HuH-7.5 (cell line): ENCODE data around the gene GALNT9.
"Not testable (repeated sequence)": the region's sequence is repeated elsewhere in the genome, so short reads cannot be mapped to it uniquely, and the experiment has no call there.

Experiments used
- DNase-seq: peaks from one replicate; pipeline ENCODE4 v3.0.0; 2011; ENCODE audit warnings: low spot score

The GALNT9 gene

DNA sequence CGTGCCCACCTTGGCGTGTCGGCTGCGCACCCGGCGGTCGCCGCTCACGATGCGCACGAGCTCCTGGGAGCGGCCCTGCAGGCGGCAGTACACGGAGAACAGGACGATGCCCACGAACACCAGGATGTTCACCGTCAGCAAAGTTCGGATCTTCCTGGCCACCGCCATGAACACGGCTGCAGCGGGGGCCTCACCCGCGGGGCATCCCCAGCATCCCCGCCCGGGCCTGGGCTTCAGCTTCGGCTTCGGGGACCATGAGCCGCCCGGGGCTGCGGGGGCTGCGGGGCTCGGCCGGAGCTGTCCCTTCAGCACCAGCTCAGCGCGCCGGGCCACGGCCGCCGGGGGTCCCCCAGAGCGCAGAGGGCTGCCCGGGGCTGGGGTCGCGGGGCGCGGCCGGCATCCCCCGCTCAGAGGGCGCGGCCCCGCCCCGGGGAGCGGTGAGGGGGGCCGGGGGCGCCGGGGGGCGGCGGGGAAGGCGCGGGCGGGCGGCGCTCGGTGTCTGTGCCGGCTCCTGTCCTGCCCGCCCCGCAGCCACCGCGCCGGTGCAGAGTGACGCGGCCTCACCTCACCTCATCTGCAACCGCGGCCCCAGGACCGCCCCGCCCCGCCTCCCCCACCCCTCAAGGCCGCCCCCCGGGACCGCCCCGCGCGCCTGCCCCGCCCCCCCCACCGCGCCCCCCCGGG is at the start of gene GALNT9:
GALNT9 (minus strand) TSS at position 554 of the 684 bp plus-strand sequence; CDS start at position 168, 386 bp downstream.
- DNase-seq, result no peak

DNA sequence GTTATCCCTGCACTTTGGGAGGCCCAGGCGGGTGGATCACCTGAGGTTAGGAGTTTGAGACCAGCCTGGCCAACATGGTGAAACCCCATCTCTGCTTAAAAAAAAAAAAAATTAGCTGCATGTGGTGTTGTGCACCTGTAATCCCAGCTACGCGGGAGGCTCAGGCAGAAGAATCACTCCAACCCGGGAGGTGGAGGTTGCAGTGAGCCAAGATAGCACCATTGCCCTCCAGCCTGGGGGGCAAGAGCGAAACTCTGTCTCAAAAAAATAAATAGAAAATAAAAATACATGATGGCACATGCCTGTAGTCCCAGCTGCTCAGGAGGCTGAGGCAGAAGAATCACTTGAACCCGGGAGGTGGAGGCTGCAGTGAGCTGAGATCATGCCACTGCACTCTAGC is 49.7 kb upstream of the GALNT9 start:
- not testable (repeated sequence) for DNase-seq

DNA sequence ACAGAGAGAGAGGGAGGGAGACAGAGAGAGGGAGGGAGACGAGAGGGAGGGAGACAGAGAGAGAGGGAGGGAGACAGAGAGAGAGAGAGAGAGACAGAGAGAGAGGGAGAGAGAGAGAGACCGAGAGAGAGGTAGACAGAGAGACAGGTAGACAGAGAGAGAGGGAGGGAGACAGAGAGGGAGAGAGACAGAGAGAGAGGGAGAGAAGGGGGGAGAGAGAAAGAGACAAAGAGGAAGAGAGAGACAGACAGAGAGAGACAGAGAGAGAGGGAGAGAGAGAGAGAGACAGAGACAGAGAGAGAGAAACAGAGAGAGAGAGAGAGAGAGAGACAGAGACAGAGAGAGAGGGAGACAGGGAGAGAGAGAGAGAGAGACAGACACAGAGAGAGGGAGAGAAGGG is 47.8 kb upstream of the GALNT9 start:
- no peak for DNase-seq

DNA sequence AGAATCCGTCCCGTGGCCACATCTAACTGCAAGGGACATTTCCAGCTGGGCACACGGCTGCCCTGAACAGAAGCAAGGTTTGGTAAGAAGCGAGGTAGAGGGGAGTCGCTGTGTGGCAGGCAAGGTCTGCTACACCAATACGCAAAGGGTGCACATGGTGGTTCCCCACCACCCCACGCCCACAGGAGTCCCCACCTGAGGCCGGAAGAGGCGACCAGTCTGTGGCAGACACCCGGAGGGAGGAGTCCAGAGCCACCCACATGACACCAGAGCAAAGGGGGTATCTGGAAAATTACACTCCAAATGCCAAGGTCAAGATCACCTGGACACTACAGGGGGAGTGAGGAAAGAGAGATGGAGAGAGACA is 47.1 kb upstream of the GALNT9 start:
- no peak for DNase-seq

DNA sequence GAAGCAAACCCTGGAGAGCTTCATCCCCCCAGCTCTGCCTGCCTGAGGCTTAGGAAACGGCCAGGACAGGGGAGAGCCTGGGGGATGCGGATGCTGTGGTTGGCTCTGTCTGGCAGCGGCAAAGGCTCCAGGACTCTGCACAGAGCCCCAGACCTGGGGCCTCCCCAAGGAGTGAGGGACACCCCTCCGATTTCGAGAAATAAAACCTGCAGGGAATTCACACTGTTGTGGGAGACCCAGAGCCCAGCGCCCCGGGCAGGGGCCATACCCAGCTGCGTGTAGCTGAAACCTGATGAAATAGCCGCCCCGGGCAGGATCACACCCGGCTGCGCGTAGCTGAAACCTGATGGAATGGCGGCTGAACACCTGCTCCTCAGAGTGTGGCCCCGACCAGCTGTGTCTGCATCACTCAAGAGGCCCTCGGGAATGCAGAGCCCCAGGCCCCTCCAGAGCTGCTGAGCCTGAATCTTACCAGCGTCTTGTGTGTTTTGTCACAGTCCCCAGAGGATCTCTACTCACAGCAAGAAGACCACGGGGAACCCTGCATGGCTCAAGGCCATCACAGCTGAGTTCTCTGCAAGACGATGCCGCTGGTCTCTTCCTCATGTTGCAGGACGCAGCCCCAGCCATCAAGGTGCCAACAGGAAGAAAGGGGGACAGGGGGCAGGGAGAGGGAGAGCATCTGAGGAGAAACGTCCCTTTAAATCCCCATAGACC is 46.5 kb upstream of the GALNT9 start:
- DNase-seq, result no peak

DNA sequence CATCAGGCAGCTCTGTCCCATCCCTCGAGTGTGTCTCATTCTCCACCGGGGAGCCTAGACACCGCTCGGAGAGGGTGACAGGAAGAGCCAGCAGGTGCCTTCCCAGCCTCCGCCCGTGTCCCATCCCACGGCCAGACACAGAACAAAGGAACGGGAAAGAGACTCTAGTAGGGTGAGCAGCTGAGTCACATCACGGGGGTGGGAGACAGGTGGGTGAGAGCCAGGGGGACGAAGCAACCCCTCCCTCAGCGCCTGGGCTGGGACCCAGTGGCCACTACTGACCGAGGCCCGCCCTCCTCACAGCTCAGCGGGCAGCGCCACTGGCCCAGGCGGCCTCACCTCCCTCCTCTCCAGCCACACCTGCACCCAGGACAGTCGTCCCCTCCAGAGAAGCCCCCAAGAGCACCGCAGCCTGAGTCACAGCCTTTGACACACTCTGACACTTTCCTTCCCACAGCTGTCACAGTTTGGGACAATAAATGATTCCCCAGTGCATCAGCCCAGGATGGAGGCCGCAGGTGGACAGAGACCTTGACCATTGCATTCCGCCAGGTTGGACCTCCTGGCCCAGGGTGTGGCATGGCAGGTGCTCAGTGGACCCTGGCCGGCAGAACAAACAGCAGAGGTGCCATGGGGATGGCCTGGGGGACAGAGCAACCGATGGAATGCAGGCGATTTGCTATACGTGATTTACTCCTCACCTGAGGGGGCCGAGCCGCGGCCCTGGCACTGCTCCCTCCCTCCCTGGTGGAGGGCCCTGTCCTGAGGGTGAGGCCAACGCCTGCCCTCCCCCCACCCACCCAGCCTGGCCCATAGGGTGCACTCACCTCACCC is 45.4 kb upstream of the GALNT9 start:
- no peak for DNase-seq

DNA sequence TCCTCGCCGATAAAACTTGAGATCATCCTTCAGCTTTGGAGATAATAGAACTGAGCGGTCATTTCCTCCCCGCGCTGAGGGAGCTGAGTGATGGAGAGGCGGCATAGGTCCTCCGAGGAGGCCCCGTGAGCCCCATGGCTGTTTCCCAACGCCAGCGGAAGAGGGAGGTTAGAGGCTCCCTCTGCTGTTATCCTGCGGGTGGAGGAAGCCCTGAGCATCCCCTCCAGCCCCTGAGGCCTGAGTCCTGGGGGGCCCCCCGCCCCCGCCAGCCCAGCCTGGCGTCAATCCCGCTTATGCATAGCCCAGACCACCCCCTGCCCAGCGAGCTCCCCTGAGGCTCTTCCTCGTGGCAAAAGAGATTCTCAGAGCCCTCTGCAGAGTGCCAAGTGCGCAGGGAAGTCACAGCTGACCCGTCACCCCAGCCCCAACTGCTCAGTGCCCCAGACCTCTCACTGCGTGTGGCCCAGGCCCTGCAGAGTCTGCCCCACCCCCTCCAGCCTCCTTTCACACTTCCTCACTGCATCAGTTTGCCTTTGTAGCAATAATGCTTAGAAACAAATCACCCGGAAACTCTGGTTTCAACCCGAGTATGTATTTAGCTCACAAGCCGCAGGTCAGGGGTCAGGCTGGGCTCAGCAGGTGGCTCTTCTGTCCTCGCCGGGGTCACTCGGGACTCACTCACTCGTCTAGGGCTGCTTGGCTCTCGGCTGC is 44.7 kb upstream of the GALNT9 start:
- no peak for DNase-seq

DNA sequence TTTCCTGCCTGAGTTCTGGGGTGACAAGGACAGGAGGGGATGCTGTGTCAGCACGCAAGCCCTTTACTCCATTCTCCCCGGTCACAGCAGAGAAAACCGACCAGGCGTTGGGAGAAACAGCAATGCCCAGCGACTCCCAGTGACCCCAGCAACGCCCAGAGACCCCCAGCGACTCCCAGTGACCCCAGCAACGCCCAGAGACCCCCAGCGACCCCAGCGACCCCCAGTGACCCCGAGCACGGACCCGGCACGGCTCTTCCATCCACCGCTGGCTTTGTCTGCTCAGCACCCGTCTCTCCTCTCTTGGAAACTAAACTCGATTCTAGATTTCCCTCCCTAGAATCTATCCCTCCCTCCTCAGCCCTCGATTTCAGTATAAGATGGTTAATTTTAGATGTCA is 38.5 kb upstream of the GALNT9 start:
- no peak for DNase-seq

DNA sequence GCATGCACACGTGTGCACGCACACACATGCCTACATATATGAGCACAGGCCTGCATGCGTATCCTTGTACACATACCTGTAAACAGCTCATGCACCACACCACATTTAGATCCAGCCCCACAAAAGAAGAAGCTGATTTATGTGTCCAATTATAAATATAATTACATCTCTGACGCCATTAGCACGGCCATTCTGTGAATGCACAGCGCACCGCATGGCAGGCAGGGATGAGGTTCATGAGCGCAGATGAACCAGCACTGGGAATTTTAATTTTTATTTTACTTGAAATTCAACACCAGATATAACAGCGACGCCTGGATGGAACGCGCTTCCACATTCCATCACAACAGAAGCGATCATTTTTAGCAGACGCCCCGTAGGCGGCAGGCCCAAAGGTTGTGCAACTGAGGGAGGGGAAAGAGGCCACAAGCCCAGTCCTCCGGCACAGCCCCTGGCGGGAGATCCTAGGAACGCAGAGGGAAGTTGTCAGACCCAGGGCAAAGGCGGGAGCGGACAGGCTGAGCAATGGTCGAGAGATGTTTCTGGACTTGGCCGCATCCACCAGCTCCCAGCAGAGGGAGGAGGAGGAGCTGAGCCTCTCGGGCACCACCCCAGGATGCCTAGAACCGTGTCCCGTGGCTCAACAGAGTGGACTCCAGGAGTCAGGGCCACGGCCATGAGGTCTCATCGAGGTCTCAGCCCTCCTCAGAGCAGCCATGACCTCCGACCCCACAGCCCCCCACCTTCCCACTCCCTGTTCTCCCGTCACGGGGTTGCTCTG is 37.9 kb upstream of the GALNT9 start:
- DNase-seq, result no peak

DNA sequence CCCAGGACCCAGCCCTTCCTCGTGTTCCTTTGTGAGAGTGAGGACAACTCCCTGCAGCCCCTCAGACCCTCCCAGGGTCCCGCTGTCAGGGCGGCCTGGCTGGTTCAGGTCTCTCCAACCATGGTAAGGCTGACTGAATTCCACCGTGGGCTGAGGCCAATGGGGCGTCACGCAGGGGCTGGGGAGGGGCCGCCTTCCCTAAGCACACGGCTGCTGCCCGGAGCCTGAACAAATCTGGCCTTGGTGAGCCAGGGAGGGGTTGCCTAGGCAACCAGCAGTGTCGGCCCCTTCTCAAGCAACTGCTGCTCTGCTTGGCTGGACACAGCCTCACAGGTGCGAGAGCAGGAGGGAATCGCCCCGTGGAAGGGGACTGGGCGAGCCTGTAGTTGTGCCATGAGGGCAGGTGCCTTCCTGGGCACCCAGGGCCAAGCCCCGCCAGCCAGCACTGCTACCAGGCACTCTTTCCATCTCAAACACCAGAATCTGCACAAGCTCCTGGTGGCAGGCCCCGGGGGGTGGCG is 37.0 kb upstream of the GALNT9 start:
- DNase-seq, result no peak

DNA sequence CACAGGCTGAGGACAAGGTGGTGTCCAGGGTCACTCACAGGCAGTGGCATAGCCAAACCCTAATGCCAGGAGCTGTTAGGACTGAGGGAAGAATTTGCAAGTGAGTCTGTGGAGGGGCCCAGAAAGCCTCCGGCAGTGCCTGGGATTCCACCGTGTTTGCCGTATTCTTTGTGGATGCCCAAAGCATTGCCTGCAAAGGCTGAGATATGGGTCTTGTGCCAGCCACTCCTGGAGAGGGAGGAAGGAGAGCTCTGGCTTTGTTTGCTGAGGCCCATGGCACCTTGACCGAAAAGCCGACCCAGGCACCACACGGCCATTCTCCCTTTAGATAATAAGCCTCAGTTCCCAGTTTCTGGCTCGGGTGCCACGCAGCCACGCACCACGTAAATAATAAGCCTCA is 35.8 kb upstream of the GALNT9 start:
- DNase-seq, result no peak

DNA sequence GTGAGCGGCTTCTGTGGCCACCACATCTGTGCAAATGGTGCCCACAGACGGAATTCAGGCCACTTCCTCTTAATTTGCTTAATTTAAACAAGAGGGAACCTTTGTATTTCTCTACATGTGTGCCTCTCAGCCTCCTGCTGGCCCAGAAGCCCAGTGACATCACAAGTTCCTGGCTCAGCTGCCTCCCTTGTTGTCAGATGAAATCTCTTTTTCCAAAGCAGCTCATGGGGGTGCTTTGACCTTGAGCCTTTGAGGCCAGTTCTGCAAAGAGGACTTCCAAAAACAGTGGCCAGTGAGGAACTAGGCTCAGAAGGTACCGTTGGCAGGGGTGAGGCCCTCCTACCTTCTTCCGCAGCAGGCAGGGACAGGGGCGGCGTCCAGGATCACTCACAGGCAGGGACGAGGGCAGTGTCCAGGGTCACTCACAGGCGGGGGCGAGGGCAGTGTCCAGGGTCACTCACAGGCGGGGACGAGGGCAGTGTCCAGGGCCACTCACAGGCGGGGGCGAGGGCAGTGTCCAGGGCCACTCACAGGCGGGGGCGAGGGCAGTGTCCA is 35.0 kb upstream of the GALNT9 start:
- no peak for DNase-seq

DNA sequence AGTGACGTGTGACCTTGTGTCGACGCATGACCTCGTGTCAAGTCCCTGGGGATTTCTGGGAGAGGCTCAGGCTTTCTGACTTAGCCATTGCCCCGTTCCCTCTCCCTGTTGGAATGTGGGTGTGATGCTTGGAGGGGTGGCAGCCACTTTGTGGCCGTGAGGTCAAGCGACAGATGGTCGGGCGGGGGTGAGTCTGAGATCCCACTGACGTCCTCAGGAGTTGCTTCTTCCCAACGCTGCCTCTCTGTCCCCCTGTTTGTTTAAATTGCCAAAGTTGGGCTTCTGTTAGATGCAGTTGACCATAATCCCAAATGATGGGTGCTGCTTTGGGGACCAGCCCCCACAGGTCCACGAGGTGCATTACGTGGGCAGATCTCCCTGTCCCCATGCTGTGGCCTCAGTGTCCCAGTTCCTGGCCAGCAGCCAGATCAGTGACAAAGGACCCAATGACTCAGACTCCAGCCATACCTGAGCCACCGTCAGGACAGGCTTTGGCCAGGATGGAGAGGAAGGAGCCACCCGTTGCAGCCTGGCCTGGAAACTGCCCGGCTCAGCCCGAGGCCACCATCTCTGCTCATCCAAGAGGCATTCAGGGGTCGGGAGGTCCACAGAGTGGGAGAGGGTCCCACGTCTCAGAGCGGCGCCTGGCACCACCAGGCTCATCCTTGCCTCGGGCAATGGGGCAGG is 34.4 kb upstream of the GALNT9 start:
- no peak for DNase-seq

DNA sequence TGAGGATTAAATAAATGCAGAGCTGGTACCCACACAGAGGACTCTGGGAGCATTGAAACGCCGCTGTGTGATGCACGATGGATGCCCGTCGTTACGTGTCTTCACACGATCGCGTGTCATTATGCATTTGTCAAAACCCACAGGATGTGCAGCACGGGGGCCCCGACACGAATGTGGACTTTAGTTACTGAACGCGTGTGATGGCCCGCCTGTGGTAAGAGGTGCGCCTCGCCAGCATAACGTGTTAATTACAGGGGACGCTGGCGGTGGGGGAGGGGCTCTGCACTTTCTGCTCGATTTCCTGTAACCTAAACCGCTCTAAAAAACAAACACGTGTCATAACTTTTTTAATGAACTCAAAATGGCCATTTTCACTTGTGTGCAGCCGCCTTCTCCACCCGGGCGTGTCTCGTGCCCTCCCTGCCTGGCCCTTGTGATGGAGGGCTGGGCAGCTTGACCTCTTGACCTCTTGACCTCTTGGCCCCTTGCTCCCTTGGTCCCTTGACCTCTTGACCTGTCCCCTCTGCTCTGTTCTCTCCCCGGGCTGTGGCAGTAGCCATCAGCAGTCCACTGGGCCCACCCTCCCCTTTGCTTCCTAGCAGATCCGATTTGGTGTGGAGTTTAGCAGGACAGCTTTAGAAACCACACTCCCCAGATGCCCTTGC is 33.7 kb upstream of the GALNT9 start:
- DNase-seq, result no peak

DNA sequence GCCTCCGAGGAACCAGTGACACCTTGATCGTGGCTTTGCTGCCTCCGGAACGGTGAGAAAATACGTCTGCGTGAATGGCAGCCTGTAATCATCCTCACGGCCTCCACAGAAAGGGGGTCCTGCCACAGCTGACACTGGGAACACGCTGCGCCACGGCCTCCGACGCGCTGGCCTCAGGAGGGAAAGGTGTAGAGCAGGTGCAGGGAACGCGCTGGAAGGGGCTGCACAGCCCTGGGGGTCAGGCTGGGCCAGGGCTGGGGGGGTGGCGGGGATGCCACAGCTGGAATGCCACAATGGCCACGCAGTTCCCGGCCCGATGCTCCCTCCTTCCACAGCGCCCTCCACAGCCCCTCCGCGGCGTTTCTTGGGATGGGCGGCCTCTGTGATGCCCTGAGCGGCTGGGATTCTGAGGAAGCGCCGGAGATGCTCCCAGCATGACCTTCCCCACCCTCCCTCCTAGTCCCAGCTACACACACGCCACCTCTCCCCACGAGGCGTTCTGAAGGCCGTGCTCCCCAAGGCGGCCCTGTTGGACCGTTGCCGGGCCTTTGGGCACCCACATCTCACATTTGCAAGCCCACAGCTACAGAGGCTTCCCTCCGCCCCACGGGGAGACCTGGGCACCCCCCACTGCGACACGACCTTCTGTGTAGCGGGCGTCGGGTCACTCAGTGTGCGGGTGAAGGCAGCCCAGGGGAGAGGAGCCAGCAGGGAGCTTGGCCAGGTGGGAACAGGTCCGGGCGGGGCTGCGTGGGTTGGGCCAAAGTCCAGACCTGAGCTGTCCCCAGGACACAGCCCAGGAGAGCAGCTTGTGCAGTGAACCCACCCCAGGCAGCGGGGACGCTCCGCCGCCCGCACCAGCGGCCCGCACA is 31.8 kb upstream of the GALNT9 start:
- no peak for DNase-seq

DNA sequence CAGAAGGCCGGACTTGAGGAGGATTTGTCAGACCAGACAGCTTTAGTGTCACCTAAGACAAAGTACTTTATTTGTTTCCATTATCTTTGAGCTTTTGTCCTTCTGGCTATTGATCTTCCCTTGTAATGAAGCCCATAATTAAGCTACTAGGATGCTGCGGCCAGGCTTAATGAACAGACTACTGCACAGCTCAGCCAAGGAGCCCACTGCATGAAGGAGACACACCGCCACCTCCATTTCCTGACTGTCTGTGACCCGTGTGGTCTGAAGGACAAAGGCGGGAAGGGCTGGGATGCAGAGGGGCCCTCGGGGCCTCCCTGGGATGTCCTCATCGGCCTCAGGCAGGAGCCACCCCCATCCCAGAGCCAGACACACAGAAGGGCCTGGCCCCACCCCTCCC is 31.0 kb upstream of the GALNT9 start:
- no peak for DNase-seq

DNA sequence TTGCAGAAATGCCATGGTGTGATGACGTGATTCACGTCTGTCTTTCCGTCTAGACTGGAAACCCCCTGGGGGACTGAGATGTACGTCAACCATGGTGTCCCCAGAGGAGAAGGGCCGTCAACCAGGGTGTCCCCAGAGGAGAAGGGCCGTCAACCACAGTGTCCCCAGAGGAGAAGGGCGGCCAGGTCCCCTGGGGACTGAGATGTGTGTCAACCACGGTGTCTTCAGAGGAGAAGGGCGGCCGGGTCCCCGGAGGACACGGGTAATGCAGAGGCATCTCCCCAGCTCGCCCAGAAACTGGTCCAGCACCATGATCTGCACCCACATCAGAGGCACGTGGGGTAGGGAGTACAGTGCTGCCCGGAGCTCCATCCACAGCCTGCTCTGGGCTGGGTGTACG is 30.6 kb upstream of the GALNT9 start:
- DNase-seq, result no peak

DNA sequence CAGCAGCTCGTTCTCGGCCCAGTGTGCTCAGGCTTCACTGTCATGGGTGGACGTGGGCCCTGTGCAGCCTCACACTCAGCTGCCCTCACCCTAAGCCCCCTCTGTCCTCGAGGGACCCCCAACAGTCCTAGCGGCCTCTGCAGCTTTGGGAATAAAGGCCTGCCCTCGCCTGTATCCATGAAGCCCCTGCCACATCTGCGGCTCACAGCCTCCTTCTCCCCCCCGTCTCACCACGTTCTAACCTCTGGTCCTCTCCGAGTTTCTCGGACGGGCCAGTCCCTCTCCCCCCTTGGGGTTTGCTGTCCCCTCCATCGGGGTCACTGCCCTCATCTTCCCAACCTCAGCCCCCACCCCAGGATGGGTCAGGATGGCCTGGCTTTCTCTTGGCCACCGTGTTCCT is 30.2 kb upstream of the GALNT9 start:
- DNase-seq, result no peak
